KMS-11 (cell line): ENCODE data around the gene ELL2.

Experiments
- H2AFZ ChIP-seq: fragments of 200-600 bp; sonication (generic); 2 replicates; pipeline ENCODE4 v1.6.1; 2016; ENCODE audit warnings: antibody characterized with exemption, mixed run types, low read depth
- H3K27ac ChIP-seq: fragments of 200-600 bp; sonication (generic); 2 replicates; pipeline ENCODE4 v1.6.1; 2016; ENCODE audit warnings: mild to moderate bottlenecking, mixed run types
- H3K27me3 ChIP-seq: fragments of 200-600 bp; sonication (generic); 2 replicates; pipeline ENCODE4 v1.6.1; 2017; ENCODE audit warnings: mild to moderate bottlenecking, low read depth, mixed run types, moderate library complexity; ENCODE audit not compliant: insufficient read depth
- H3K36me3 ChIP-seq: fragments of 200-600 bp; sonication (generic); 2 replicates; pipeline ENCODE4 v1.6.1; 2017; ENCODE audit warnings: mild to moderate bottlenecking, mixed run types; ENCODE audit not compliant: insufficient read depth
- H3K4me1 ChIP-seq: fragments of 200-600 bp; sonication (generic); 2 replicates; pipeline ENCODE4 v1.6.1; 2016; ENCODE audit warnings: mild to moderate bottlenecking, low read depth, mixed run types; ENCODE audit not compliant: poor library complexity, severe bottlenecking
- H3K4me2 ChIP-seq: fragments of 200-600 bp; sonication (generic); 2 replicates; pipeline ENCODE4 v1.7.0; 2016; ENCODE audit warnings: mild to moderate bottlenecking, mixed run types
- H3K4me3 ChIP-seq: fragments of 200-600 bp; sonication (generic); IDR thresholded peaks from 2 replicates; pipeline ENCODE4 v1.6.1; 2017; ENCODE audit warnings: low read depth, low read length, mixed read lengths; ENCODE audit not compliant: insufficient read depth
- H3K79me2 ChIP-seq: fragments of 200-600 bp; sonication (generic); 2 replicates; pipeline ENCODE4 v1.6.1; 2016; ENCODE audit warnings: low read depth, mixed run types; ENCODE audit not compliant: insufficient read depth
- H3K9ac ChIP-seq: fragments of 200-600 bp; sonication (generic); 2 replicates; pipeline ENCODE4 v1.6.1; 2016; ENCODE audit warnings: mild to moderate bottlenecking, mixed run types
- H4K20me1 ChIP-seq: fragments of 200-600 bp; sonication (generic); 2 replicates; pipeline ENCODE4 v1.6.1; 2016; ENCODE audit warnings: mild to moderate bottlenecking, mixed run types; ENCODE audit not compliant: insufficient read depth
- CTCF ChIP-seq: fragments of 200-600 bp; sonication (generic); conservative IDR thresholded peaks from 2 replicates; pipeline ENCODE4 v1.6.1; 2017; ENCODE audit warnings: low read depth, mild to moderate bottlenecking, antibody characterized with exemption, low read length, moderate library complexity, mixed read lengths

Gene ELL2

DNA sequence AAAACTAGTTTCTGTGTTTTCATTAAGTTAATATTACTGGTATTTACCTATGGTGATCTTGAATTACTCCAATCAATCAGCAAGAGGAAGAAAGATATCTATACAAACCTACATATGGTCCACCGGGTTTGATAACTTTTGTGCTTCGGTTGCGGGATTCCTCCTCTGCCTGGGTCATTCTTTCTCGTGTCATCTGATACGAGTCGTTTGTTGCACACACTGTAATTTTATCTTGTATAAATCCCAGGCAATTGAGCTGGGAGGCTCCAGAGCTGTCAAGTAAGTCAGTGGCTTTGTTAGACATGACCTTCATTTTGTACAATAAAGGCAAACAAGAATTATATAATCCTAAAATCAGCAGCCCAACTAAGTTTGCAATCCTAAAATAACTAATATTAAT is 48.0 kb downstream of the ELL2 start:
- Histone ChIP-seq H3K27me3 (no peaks in the 10 kb centered on the region), H3K4me3 (no peak overlapping the region), H2AFZ (no peak overlapping the region), H3K27ac (no peak overlapping the region), H4K20me1 (no peaks in the 10 kb centered on the region), H3K79me2 (peaks cover 54% of the 10 kb centered on the region), H3K36me3 (no peaks in the 10 kb centered on the region), H3K4me1 (peaks cover 58% of the 10 kb centered on the region), H3K4me2 (no peak overlapping the region), H3K9ac (no peak overlapping the region)
- no peak for TF ChIP-seq CTCF

- Histone ChIP-seq H3K27me3 (no peaks in the 10 kb centered on the region), H3K36me3 (no peaks in the 10 kb centered on the region), H3K4me1 (peaks cover 57% of the 10 kb centered on the region), H4K20me1 (no peaks in the 10 kb centered on the region), H3K4me2 (no peak overlapping the region), H3K27ac (no peak overlapping the region), H3K4me3 (no peak overlapping the region), H3K79me2 (peaks cover 40% of the 10 kb centered on the region), H2AFZ (no peak overlapping the region), H3K9ac (no peak overlapping the region)
- no peak for TF ChIP-seq CTCF
Observed at GRCh38 chr5:95912029-95912428, 49.6 kb downstream of the ELL2 start.

- no peak overlapping the region for H3K27ac ChIP-seq
- H4K20me1 ChIP-seq: no peaks in the 10 kb centered on the region
- no peaks in the 10 kb centered on the region for H3K36me3 ChIP-seq
- no peak overlapping the region for H3K9ac ChIP-seq
- H2AFZ ChIP-seq: no peak overlapping the region
- peaks cover 26% of the 10 kb centered on the region for H3K79me2 ChIP-seq
- no peak for TF ChIP-seq CTCF
- H3K4me3 ChIP-seq: no peak overlapping the region
- H3K4me1 ChIP-seq: peaks cover 49% of the 10 kb centered on the region
- no peaks in the 10 kb centered on the region for H3K27me3 ChIP-seq
- no peak overlapping the region for H3K4me2 ChIP-seq
Observed at GRCh38 chr5:95910521-95910920, 51.1 kb downstream of the ELL2 start.

GRCh38 chr5:95909738-95910137 is 51.9 kb downstream of the ELL2 start:
- Histone ChIP-seq H2AFZ (no peak overlapping the region), H3K4me2 (no peak overlapping the region), H3K79me2 (peaks cover 23% of the 10 kb centered on the region), H3K9ac (no peak overlapping the region), H3K27me3 (no peaks in the 10 kb centered on the region), H3K4me1 (peaks cover 49% of the 10 kb centered on the region), H4K20me1 (no peaks in the 10 kb centered on the region), H3K27ac (no peak overlapping the region), H3K36me3 (no peaks in the 10 kb centered on the region), H3K4me3 (no peak overlapping the region)
- no peak for TF ChIP-seq CTCF
